ENCODE data around the gene AGXT2. TPM values are rescaled to one million over a fixed set of nuclear protein-coding genes. Genes with fewer than 3 reads are reported as not detected.
"Not testable (repeated sequence)": the region's sequence is repeated elsewhere in the genome, so short reads cannot be mapped to it uniquely, and the experiment has no call there.

Gene AGXT2
- polyA plus RNA-seq, 3 donors: not detected

DNA sequence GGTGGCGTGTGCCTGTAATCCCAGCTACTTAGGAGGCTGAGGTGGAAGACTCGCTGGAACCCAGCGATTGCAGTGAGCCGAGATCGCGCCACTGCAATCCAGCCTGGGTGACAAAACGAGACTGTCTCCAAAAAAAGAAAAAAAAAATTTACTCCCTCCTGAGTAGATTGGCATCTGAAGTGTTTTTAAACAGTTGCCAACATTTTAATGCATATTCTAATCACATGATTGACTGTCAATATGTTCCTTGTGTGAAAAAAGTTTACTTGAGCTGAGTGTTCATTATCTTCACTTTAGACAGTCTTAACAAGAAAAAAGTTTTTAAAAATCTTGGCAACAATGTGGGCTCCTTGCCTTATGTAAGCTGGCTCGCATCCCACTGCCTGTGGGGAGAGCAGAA lies 53.8 kb downstream of the AGXT2 start:
- 75 to 79% (median 78%) methylated on average over 8 of the region's 8 CpGs for WGBS, 3 donors
- no peak overlapping the region for H3K27ac ChIP-seq (ENCODE audit: low read depth, low read length)

DNA sequence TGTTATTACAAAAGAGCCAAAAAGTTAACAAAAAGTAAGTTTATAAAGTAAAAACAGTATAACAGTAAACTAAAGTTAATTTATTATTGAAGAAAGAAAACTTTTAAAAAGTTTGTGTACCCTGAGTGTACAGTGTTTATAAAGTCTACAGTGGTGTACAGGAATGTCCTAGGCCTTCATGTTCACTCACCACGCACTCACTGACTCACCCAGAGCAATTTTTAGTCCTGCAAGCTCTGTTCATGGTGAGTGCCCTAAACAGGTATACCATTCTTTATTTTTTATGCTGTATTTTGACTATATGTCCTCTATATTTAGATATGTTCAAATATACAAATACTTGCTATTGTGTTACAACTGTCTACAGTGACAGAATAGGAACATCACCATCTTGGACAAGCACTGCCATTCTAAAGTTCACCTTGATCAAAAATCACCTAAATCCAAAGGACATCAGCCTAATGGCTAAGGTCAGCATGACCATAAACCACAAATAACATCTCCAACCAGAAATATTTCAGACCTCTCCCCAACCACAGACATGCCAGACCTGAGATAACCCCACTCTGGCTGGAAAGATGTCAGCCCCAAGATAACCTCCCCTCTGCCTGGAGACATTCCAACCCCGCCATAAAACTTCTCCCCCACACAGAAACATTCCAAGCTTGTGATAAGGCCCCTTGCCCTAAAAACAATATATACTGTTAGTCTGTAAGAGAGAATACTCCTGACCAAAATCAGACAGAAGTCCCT lies 56.1 kb downstream of the AGXT2 start:
- WGBS, 3 donors: 75 to 86% (median 75%) methylated on average over 2 of the region's 2 CpGs
- no peak overlapping the region for H3K27ac ChIP-seq (ENCODE audit: low read depth, low read length)

DNA sequence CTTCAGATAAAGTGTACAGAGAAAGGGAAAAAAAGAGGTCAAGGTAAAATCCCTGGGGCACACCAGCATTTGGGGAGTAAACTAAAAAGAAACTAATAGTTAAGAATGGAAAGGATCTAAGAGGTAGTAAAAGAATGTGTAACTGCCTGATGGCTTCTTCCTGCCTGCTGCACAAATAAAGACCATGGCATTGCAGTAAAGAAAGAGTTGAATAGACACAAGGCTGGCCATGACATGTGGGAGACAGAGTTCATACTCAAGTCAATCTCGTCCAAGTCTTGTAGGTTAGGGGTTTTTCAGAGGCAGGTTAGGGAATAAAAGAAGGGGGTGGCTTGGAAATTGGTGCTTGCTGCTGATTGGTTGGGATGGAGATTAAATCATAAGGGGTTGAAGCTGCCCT lies 60.8 kb downstream of the AGXT2 start:
- WGBS, 3 donors: 77 to 90% (median 81%) methylated on average over 1 of the region's 1 CpG
- no peak overlapping the region for H3K27ac ChIP-seq (ENCODE audit: low read depth, low read length)

DNA sequence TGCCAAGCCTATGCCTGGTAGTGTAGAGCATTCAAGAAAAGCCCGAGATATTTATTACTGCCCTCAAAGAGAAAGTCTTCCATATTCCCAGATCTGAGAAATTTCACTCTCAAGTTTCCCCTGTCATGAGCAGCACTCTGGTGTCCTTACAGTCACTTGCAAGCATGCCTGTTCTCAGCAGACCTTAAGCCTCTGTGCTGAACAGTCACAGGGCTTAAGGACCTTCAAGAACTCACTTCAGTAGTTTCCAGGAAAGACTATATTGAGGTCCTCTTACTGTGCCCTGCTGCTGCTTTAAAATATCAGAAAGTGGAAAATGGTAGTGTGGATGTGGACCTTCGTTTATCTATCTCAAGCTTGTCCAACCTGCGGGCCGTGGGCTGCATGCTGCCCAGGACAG lies 64.9 kb downstream of the AGXT2 start:
- WGBS, 3 donors: 85 to 92% (median 87%) methylated on average over 4 of the region's 4 CpGs
- H3K27ac ChIP-seq (ENCODE audit: low read depth, low read length): no peak overlapping the region

DNA sequence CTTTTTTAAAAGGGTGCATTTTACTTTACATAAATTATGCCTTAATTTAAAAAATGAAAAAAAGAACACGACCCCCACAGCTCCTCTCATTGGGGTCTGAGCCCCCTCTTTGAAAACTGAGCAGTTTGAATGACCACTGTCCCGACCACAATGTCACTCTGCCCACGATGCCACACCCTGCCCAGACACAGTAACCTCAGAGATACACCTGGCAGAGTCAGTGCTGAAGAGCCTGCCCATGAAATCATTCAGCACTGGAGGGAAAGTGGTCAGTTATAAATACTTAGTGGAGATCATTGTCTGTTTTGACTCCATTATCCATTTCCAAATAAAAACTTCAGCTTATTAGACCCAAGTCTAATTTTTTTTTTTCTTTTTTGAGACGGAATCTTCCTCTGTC lies 69.1 kb downstream of the AGXT2 start:
- 62 to 74% (median 64%) methylated on average over 4 of the region's 4 CpGs for WGBS, 3 donors
- H3K27ac ChIP-seq (ENCODE audit: low read depth, low read length): no peak overlapping the region

DNA sequence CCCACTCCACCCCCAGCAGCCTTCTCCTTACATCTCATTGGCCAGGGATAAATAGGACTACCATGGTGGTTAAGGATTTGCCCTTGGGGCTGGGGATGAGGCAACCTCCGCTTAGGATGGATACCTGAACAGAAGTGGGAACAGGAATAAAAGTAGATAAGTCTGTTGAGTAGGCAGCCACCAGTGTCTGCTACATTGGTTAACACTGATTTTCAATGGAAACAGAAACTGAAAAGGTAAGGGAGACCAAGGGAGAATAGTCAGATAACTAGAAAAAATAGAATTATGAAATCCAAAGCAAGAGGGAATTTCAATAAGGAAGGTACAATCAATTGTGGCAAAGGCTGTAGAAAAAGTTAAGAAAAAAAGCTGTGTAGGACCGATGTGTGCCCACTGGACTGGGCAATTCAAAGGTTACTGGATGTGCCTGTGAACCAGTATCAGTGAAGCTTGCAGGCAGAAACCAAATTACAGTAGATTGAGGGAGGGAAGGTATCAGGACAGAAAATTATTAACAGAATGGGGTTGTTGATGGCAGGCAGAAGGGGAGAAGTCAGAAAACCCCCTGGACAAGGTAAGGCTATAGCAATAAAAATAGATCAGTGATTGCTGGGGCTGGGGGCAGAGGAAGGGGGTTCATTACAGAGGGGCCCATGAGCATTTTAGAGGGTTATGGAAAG lies 69.7 kb downstream of the AGXT2 start:
- H3K27ac ChIP-seq (ENCODE audit: low read depth, low read length): no peak overlapping the region
- 46 to 72% (median 49%) methylated on average over 2 of the region's 2 CpGs for WGBS, 3 donors

DNA sequence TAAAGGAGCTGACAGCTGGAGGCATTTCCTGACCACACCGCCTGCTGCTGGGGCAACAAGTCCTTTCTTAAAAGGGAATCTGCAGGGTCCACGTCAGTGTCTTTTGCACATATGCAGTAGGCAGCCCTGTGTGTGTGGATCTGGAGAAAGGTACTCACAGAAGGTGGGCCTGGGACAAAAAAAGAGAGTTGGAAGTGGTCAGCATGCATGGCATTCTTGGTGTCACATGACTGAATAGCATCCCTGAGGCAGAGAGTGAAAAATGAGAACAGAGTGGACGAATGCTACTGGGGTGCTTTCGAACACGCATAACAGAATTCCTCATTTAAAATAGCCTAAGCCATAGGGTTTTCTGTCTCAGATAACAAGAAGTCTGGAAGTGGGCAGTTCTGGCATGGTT lies 71.4 kb downstream of the AGXT2 start:
- H3K27ac ChIP-seq (ENCODE audit: low read depth, low read length): no peak overlapping the region
- 80 to 82% (median 81%) methylated on average over 5 of the region's 5 CpGs for WGBS, 3 donors

DNA sequence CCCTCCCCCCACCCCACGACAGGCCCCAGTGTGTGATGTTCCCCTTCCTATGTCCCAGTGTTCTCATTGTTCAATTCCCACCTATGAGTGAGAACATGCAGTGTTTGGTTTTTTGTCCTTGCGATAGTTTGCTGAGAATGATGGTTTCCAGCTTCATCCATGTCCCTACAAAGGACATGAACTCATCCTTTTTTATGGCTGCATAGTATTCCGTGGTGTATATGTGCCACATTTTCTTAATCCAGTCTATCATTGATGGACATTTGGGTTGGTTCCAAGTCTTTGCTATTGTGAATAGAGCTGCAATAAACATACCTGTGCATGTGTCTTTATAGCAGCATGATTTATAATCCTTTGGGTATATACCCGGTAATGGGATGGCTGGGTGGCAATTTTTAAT lies 76.1 kb downstream of the AGXT2 start:
- WGBS, 3 donors: 79 to 89% (median 86%) methylated on average over 2 to 3 of the region's 4 CpGs
- not testable (repeated sequence) for H3K27ac ChIP-seq (ENCODE audit: low read depth, low read length)

DNA sequence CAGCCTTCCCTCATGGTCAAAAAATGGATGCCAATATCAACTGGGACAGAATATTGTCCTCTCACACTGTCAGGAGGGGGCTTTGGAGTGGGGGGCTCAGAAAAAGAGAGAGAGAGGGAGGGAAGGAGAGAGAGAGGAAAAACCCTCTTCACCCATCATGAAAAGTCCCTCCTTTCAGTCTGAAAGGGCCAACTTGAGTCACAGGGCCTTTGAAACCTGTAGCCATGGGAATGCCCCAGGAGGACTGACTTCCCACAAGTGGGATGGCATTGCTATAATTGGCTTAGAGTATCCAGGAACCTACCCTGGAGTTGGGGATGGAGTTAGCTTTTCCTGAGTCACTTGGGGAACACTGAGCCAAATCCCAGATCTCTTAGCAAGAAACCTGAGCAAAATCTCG lies 77.2 kb downstream of the AGXT2 start:
- no peak overlapping the region for H3K27ac ChIP-seq (ENCODE audit: low read depth, low read length)
- WGBS, 3 donors: 50 to 70% (median 60%) methylated on average over 1 of the region's 1 CpG

DNA sequence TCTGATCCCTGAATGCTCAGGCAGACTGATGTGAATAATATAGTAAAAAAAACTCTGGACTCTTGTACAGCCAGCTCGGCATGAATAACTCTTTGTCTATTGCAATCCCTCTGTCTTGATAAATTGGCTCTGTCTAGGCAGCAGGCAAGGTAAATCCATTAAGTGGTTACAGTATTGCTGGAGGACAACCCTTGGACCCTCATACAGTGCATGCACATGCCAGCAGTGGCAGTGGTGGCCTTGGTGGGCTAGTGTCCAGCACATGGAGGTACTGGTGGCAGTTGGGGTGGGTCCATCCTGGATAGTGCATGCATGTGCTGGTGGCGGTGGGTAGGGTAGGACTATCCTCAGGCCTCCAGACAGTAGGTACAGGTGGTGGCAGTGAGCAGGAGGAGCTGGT lies 79.5 kb downstream of the AGXT2 start:
- no peak overlapping the region for H3K27ac ChIP-seq (ENCODE audit: low read depth, low read length)
- 89 to 99% (median 97%) methylated on average over 2 of the region's 2 CpGs for WGBS, 3 donors

DNA sequence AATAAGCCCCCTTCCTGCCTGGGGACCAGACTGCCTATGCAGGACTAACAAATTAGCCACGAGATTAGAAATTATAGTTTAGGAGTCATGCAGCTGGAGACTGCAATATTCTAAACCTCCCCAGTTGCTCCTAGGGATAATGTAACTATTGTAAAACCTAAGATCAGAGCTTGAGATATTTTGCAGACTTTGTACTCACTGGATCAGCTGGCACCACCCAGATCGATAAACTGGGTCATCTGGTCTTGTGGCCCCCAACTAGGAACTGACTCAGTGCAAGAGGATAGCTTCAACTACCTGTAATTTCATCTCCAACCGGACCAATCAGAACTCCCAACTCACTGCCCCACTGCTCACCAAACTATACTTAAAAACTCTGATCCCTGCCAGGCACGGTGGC lies 80.2 kb downstream of the AGXT2 start:
- 94 to 98% (median 98%) methylated on average over 4 of the region's 4 CpGs for WGBS, 3 donors
- no peak overlapping the region for H3K27ac ChIP-seq (ENCODE audit: low read depth, low read length)

DNA sequence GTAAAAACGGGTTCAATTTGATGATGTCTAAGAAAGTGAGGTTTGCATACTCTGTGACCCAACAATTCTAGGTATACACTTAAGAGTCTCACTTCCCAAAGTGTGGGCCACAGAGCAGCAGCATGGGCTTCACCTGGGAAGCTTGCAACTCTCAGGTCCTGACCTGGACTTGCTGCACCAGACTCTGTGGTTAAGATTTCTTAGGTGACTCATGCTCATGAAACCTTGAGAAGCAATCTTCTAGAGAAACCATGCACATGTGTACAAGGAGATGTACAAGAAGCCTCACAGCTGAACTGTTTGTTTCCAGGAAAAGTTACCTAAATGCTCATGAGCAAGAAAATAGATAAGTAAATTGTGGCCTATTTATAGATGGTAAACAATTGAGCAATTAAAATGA lies 88.4 kb downstream of the AGXT2 start:
- H3K27ac ChIP-seq (ENCODE audit: low read depth, low read length): no peak overlapping the region
- 93 to 98% (median 95%) methylated on average over 1 of the region's 1 CpG for WGBS, 3 donors

DNA sequence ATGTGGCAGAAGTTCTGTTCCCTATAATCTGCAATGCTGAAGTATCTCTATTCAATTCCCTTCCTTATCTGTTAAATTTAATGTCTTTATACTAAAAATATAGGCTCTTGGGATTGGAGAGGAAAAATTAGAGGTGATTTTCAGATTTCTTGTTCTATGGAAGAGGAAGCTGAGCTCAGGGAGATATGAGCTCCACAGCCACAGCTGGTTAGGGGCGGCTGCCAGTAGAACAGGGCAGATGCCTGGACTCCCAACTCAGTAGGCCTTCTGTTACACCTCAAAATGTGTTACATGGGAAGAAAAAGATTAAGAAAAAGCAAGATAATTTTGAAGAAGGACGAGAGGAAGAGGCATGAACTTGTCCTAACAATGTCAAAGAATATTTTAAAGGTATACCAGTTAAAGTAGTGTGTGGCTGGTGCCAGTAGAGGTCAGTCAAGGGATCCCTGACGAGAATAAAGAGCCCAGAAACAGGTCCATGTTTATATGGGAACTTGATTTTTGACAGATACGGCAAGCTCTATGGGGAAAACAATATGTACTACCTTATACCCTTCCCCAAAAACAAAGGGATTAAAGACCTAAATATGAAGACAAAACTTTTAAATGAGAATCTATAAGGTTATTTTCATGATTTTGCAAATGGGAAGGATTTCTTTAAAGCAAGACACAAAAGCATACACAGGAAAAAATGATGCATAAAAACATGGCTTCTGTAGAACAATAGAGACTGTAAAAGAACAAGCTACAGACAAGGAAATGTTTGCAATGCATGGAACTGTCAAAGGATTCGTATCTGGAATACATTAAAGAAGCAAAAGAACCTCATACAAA lies 89.7 kb downstream of the AGXT2 start:
- H3K27ac ChIP-seq (ENCODE audit: low read depth, low read length): no peak overlapping the region
- 54 to 58% (median 56%) methylated on average over 5 of the region's 5 CpGs for WGBS, 3 donors

DNA sequence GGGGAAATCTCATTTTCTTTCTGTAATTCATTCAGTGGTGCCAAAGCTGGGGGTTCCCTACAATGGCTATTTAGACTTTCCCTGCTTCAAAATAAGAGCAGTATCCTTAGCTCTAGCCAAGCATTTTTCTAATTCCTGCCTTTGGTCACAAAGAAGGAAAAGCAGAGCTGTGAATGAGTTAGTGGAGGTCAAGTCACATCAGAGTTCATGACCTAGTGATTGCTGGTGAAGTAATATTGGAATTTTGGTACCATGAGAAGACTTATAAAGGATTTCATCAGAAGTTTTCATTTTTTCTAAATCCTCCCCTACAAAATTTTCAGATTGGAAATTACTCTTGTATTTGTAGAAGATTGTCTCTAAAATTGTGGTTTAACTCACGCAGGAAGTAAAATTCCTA lies 90.4 kb downstream of the AGXT2 start:
- WGBS, 3 donors: 95 to 100% (median 98%) methylated on average over 1 of the region's 1 CpG
- no peak overlapping the region for H3K27ac ChIP-seq (ENCODE audit: low read depth, low read length)

Other genes with a start within 250 kb of the AGXT2 start
- gene TTC23L, start 208.8 kb downstream of the AGXT2 start, polyA plus RNA-seq: under 1 TPM in 1 of 3 donors, not detected in 2; 0.07 TPM
- 10 to 100 TPM in 2 of 3 donors, 1 to 10 TPM in 1; 6.3 to 15.7 (median 12.0) TPM for gene RAD1, start 132.4 kb downstream of the AGXT2 start, polyA plus RNA-seq
- gene BRIX1, start 132.2 kb downstream of the AGXT2 start, polyA plus RNA-seq: 10 to 100 TPM in 2 of 3 donors, 1 to 10 TPM in 1; 7.0 to 27.2 (median 25.3) TPM
- gene DNAJC21, start 118.4 kb downstream of the AGXT2 start, polyA plus RNA-seq: 10 to 100 TPM; 21.5 to 22.5 (median 22.1) TPM
- under 1 TPM; 0.11 to 0.61 (median 0.25) TPM for gene PRLR, start 182.5 kb upstream of the AGXT2 start, polyA plus RNA-seq